GM23248 (cell line): ENCODE measurements around the gene MRPL33.

Experiments used
- EZH2 ChIP-seq: fragments of 200-600 bp; sonication (generic); IDR thresholded peaks from 2 replicates; pipeline ENCODE4 v1.6.1; 2018; ENCODE audit warnings: antibody characterized with exemption, mild to moderate bottlenecking; ENCODE audit not compliant: insufficient read depth, poor library complexity, severe bottlenecking
- EZH2phosphoT487 ChIP-seq: fragments of 200-600 bp; sonication (generic); IDR thresholded peaks from 2 replicates; pipeline ENCODE4 v1.6.1; 2018; ENCODE audit warnings: antibody characterized with exemption, moderate library complexity, mild to moderate bottlenecking, low read depth; ENCODE audit not compliant: insufficient read depth

- no peak for TF ChIP-seq EZH2
- no peak for TF ChIP-seq EZH2phosphoT487
These were observed 50.5 kb downstream of the MRPL33 start for GRCh38 chr2:27822049-27822448.
